H9 (cell line): ENCODE data around the gene MPP7. TPM values are rescaled to one million over a fixed set of nuclear protein-coding genes. Genes with fewer than 3 reads are reported as not detected.

Experiments used
- DNase-seq: peaks from one replicate; pipeline ENCODE4 v3.0.0-alpha.2; 2017
- H2AFZ ChIP-seq: one replicate; pipeline ENCODE4 v1.6.1; 2013; ENCODE audit warnings: mild to moderate bottlenecking, low read length, control low read depth, moderate library complexity
- H2AK5ac ChIP-seq: 2 replicates; pipeline ENCODE4 v1.6.1; 2013; ENCODE audit warnings: low read length, control low read depth, mixed read lengths; ENCODE audit not compliant: insufficient read length
- H2BK120ac ChIP-seq: one replicate; pipeline ENCODE4 v1.6.1; 2013; ENCODE audit warnings: low read depth, mild to moderate bottlenecking, low read length, control low read depth, inconsistent platforms; ENCODE audit not compliant: poor library complexity, severe bottlenecking
- H2BK12ac ChIP-seq: 2 replicates; pipeline ENCODE4 v1.6.1; 2013; ENCODE audit warnings: low read length, control low read depth, mixed read lengths, low read depth; ENCODE audit not compliant: insufficient read length
- H2BK15ac ChIP-seq: 2 replicates; pipeline ENCODE4 v1.6.1; 2013; ENCODE audit warnings: low read depth, low read length, control low read depth
- H2BK20ac ChIP-seq: one replicate; pipeline ENCODE4 v1.6.1; 2013; ENCODE audit warnings: low read depth, mild to moderate bottlenecking, low read length, control low read depth, inconsistent platforms; ENCODE audit not compliant: poor library complexity, severe bottlenecking
- H2BK5ac ChIP-seq: 2 replicates; pipeline ENCODE4 v1.6.1; 2013; ENCODE audit warnings: low read length, control low read depth, mixed read lengths; ENCODE audit not compliant: insufficient read length
- H3K14ac ChIP-seq: 2 replicates; pipeline ENCODE4 v1.6.1; 2013; ENCODE audit warnings: low read length, control low read depth; ENCODE audit not compliant: insufficient read depth
- H3K18ac ChIP-seq: 2 replicates; pipeline ENCODE4 v1.6.1; 2013; ENCODE audit warnings: low read depth, mild to moderate bottlenecking, mixed read lengths, low read length, control low read depth; ENCODE audit not compliant: insufficient read length
- H3K23ac ChIP-seq: 2 replicates; pipeline ENCODE4 v1.6.1; 2013; ENCODE audit warnings: low read length, control low read depth, mixed read lengths, low read depth; ENCODE audit not compliant: insufficient read length
- H3K23me2 ChIP-seq: 2 replicates; pipeline ENCODE4 v1.6.1; 2013; ENCODE audit warnings: low read depth, mild to moderate bottlenecking, mixed read lengths, low read length, control low read depth; ENCODE audit not compliant: insufficient read length, poor library complexity, severe bottlenecking
- H3K27ac ChIP-seq: 2 replicates; pipeline ENCODE4 v1.5.1; 2013; ENCODE audit warnings: low read length, control low read depth, mixed read lengths, low read depth; ENCODE audit not compliant: insufficient read length
- H3K27me3 ChIP-seq: 2 replicates; pipeline ENCODE4 v1.6.1; 2013; ENCODE audit warnings: low read length, control low read depth, inconsistent platforms; ENCODE audit not compliant: insufficient read depth
- H3K4ac ChIP-seq: 2 replicates; pipeline ENCODE4 v1.6.1; 2013; ENCODE audit warnings: low read depth, mild to moderate bottlenecking, control low read depth, inconsistent platforms, low read length, moderate library complexity
- H3K4me1 ChIP-seq: 2 replicates; pipeline ENCODE4 v1.6.1; 2013; ENCODE audit warnings: low read length, control low read depth, inconsistent platforms; ENCODE audit not compliant: insufficient read depth
- H3K4me2 ChIP-seq: 2 replicates; pipeline ENCODE4 v1.6.1; 2013; ENCODE audit warnings: low read length, control low read depth, mixed read lengths; ENCODE audit not compliant: insufficient read length, insufficient read depth
- H3K56ac ChIP-seq: 2 replicates; pipeline ENCODE4 v1.6.1; 2013; ENCODE audit warnings: low read depth, mild to moderate bottlenecking, mixed read lengths, low read length, control low read depth; ENCODE audit not compliant: insufficient read length
- H3K79me1 ChIP-seq: 2 replicates; pipeline ENCODE4 v1.6.1; 2013; ENCODE audit warnings: low read depth, mild to moderate bottlenecking, moderate library complexity, low read length, control low read depth, inconsistent platforms; ENCODE audit not compliant: insufficient read depth, poor library complexity, severe bottlenecking
- H3K79me2 ChIP-seq: 2 replicates; pipeline ENCODE4 v1.6.1; 2013; ENCODE audit warnings: low read length, control low read depth, inconsistent platforms; ENCODE audit not compliant: insufficient read depth
- H3K9ac ChIP-seq: 2 replicates; pipeline ENCODE4 v1.6.1; 2013; ENCODE audit warnings: low read length, control low read depth, mixed read lengths; ENCODE audit not compliant: insufficient read length; ENCODE audit errors: extremely low read depth
- H3K9me3 ChIP-seq: one replicate; pipeline ENCODE4 v1.6.1; 2013; ENCODE audit warnings: low read depth, low read length, inconsistent platforms; ENCODE audit not compliant: control insufficient read depth
- H3T11ph ChIP-seq: one replicate; pipeline ENCODE4 v1.6.1; 2013; ENCODE audit warnings: mild to moderate bottlenecking, low read length, control low read depth, inconsistent platforms
- H4K20me1 ChIP-seq: one replicate; pipeline ENCODE4 v1.6.1; 2013; ENCODE audit not compliant: control insufficient read depth, insufficient read length, insufficient read depth
- H4K5ac ChIP-seq: 2 replicates; pipeline ENCODE4 v1.6.1; 2013; ENCODE audit warnings: low read depth, mild to moderate bottlenecking, mixed read lengths, low read length, control low read depth; ENCODE audit not compliant: insufficient read length
- H4K8ac ChIP-seq: replicated peaks from 2 replicates; pipeline ENCODE4 v1.6.1; 2013; ENCODE audit warnings: low read length, control low read depth, mixed read lengths, low read depth; ENCODE audit not compliant: insufficient read length
- H4K91ac ChIP-seq: 2 replicates; pipeline ENCODE4 v1.6.1; 2013; ENCODE audit warnings: low read depth, mild to moderate bottlenecking, moderate library complexity, mixed read lengths, low read length, control low read depth; ENCODE audit not compliant: insufficient read length
- H3K27ac Mint-ChIP-seq, 3 experiments: 2 replicates in 2 of 3; 3 replicates in 1 of 3; pipeline ENCODE4 v1.8.0; 2020 to 2021; ENCODE audit warnings: mixed read lengths in 3 of 3, mild to moderate bottlenecking in 1 of 3, moderate library complexity in 1 of 3
- H3K27me3 Mint-ChIP-seq: 2 replicates; pipeline ENCODE4 v1.8.0; 2021; ENCODE audit warnings: low read depth, mild to moderate bottlenecking, moderate library complexity, mixed read lengths
- H3K36me3 Mint-ChIP-seq, 3 experiments: 2 replicates in 2 of 3; 3 replicates in 1 of 3; pipeline ENCODE4 v1.8.0; 2020 to 2021; ENCODE audit warnings: low read depth in 3 of 3, mixed read lengths in 3 of 3; ENCODE audit not compliant: insufficient read depth in 1 of 3
- H3K4me1 Mint-ChIP-seq, 2 experiments: 2 replicates each; pipeline ENCODE4 v1.8.0; 2020; ENCODE audit warnings: mixed read lengths in 2 of 2
- H3K4me3 Mint-ChIP-seq, 2 experiments: 2 replicates in 1 of 2; 3 replicates in 1 of 2; pipeline ENCODE4 v1.8.0; 2020 to 2021; ENCODE audit warnings: mild to moderate bottlenecking in 2 of 2, mixed read lengths in 2 of 2, moderate library complexity in 1 of 2
- H3K9me3 Mint-ChIP-seq, 2 experiments: 2 replicates in 1 of 2; 3 replicates in 1 of 2; pipeline ENCODE4 v1.8.0; 2020; ENCODE audit warnings: mild to moderate bottlenecking in 2 of 2, mixed read lengths in 2 of 2, moderate library complexity in 1 of 2
- WGBS: extraction: QIAGEN DNeasy Blood & Tissue Kit; methylation state at CpG from one replicate; pipeline ENCODE4 v1.1.7; 2013; ENCODE audit warnings: missing lambda C conversion rate, low lambda C conversion rate, mixed read lengths; ENCODE audit not compliant: insufficient read length; ENCODE audit errors: extremely low coverage; 5-methylcytosine and 5-hydroxymethylcytosine counted together
- total RNA-seq: library from RNA; stranded (reverse); gene quantifications from 2 replicates; pipeline ENCODE4 v1.2.1, GENCODE V29; 2021
- TF ChIP-seq, protein P1 (sequence below): fragments of 200-600 bp; sonication (generic); conservative IDR thresholded peaks from 3 replicates; pipeline ENCODE4 v1.8.0; 2021; ENCODE audit warnings: antibody characterized with exemption, mild to moderate bottlenecking

MPP7 gene
- total RNA-seq, 1 experiment from 2014 or later = 6.9 TPM

GRCh38 chr10:28349892-28350291 is 47.0 kb upstream of the MPP7 start:
- Histone ChIP-seq H3K56ac (no peak overlapping the region), H2BK12ac (no peak overlapping the region), H3K23ac (no peak overlapping the region), H3K9me3 (no peaks in the 10 kb centered on the region), H2BK5ac (no peak overlapping the region), H3K9ac (no peak overlapping the region), H2AFZ (no peak overlapping the region), H3K14ac (no peak overlapping the region), H3K4me2 (no peak overlapping the region), H3K18ac (no peak overlapping the region), H3K79me1 (no peaks in the 10 kb centered on the region), H4K91ac (no peak overlapping the region), H4K8ac (no peak overlapping the region), H3K4me1 (no peaks in the 10 kb centered on the region), H3K27me3 (no peaks in the 10 kb centered on the region), H2AK5ac (no peak overlapping the region), H2BK20ac (no peak overlapping the region), H3K23me2 (no peaks in the 10 kb centered on the region), H3T11ph (no peak overlapping the region), H2BK15ac (no peak overlapping the region), H3K4ac (no peak overlapping the region), H2BK120ac (no peak overlapping the region), H4K5ac (no peak overlapping the region), H3K27ac (no peak overlapping the region), H3K79me2 (no peaks in the 10 kb centered on the region), H4K20me1 (no peaks in the 10 kb centered on the region)
- DNase-seq = no peak
- H3K4me1 Mint-ChIP-seq = no peaks in the 10 kb centered on the region
- peaks cover 2% of the 10 kb centered on the region for H3K27me3 Mint-ChIP-seq
- H3K9me3 Mint-ChIP-seq = peaks cover 10 to 12% of the 10 kb centered on the region in 2 experiments
- peaks cover 0 to 13% (median 5%) of the 10 kb centered on the region in 3 experiments; a peak in 3 of 7 replicates for H3K36me3 Mint-ChIP-seq
- no CpG with 5 or more reads among the region's 3 CpGs for WGBS
- H3K27ac Mint-ChIP-seq = no peak overlapping the region
- no peak overlapping the region for H3K4me3 Mint-ChIP-seq
- TF ChIP-seq, protein P1, sequence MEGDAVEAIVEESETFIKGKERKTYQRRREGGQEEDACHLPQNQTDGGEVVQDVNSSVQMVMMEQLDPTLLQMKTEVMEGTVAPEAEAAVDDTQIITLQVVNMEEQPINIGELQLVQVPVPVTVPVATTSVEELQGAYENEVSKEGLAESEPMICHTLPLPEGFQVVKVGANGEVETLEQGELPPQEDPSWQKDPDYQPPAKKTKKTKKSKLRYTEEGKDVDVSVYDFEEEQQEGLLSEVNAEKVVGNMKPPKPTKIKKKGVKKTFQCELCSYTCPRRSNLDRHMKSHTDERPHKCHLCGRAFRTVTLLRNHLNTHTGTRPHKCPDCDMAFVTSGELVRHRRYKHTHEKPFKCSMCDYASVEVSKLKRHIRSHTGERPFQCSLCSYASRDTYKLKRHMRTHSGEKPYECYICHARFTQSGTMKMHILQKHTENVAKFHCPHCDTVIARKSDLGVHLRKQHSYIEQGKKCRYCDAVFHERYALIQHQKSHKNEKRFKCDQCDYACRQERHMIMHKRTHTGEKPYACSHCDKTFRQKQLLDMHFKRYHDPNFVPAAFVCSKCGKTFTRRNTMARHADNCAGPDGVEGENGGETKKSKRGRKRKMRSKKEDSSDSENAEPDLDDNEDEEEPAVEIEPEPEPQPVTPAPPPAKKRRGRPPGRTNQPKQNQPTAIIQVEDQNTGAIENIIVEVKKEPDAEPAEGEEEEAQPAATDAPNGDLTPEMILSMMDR = no peak
